H1 (cell line): ENCODE results near the gene HMGB1. TPM values are rescaled to one million over a fixed set of nuclear protein-coding genes. Genes with fewer than 3 reads are reported as not detected.

ENCODE experiments used
- BACH1 ChIP-seq: IDR thresholded peaks from 2 replicates; pipeline ENCODE4 v1.6.1; 2012; ENCODE audit warnings: low read length, improper control_type of control experiment
- CBX5 ChIP-seq: fragments of 300-800, 300-1000 bp; sonication (generic); IDR thresholded peaks from 2 replicates; pipeline ENCODE4 v1.7.1; 2016; ENCODE audit warnings: antibody characterized with exemption, low read length, low read depth
- CEBPB ChIP-seq: IDR thresholded peaks from 2 replicates; pipeline ENCODE4 v1.6.1; 2012; ENCODE audit warnings: low read depth, low read length
- CHD1 ChIP-seq: IDR thresholded peaks from 2 replicates; pipeline ENCODE4 v1.6.1; 2012; ENCODE audit warnings: low read depth, low read length, improper control_type of control experiment
- CHD2 ChIP-seq: IDR thresholded peaks from 2 replicates; pipeline ENCODE4 v1.6.1; 2012; ENCODE audit warnings: low read length, improper control_type of control experiment
- EZH2 ChIP-seq: fragments of 200-600 bp; sonication (generic); IDR thresholded peaks from 2 replicates; pipeline ENCODE4 v1.7.1; 2012; ENCODE audit warnings: low read depth, mild to moderate bottlenecking, moderate library complexity, low read length, inconsistent platforms; ENCODE audit not compliant: severe bottlenecking
- FOSL1 ChIP-seq: IDR thresholded peaks from 2 replicates; pipeline ENCODE4 v1.6.1; 2011; ENCODE audit warnings: mild to moderate bottlenecking, low read depth, low read length, moderate library complexity; ENCODE audit not compliant: insufficient read depth
- GTF2F1 ChIP-seq: IDR thresholded peaks from 2 replicates; pipeline ENCODE4 v1.6.1; 2012; ENCODE audit warnings: low read depth, low read length, improper control_type of control experiment, borderline replicate concordance
- HDAC6 ChIP-seq: IDR thresholded peaks from one replicate; pipeline ENCODE4 v1.7.1; 2012; ENCODE audit warnings: low read depth, mild to moderate bottlenecking, inconsistent platforms, low read length, moderate library complexity
- JUND ChIP-seq: IDR thresholded peaks from 2 replicates; pipeline ENCODE4 v1.6.1; 2011; ENCODE audit warnings: mild to moderate bottlenecking, improper control_type of control experiment, low read length
- KDM1A ChIP-seq: fragments of 200-600, 300-600 bp; sonication (generic); IDR thresholded peaks from 2 replicates; pipeline ENCODE4 v1.7.1; 2016; ENCODE audit warnings: mild to moderate bottlenecking, low read length, borderline replicate concordance
- NRF1 ChIP-seq: IDR thresholded peaks from 2 replicates; pipeline ENCODE4 v1.6.1; 2011; ENCODE audit warnings: mild to moderate bottlenecking, low read depth, low read length, improper control_type of control experiment
- POU5F1 ChIP-seq: IDR thresholded peaks from 2 replicates; pipeline ENCODE4 v1.6.1; 2011; ENCODE audit warnings: low read depth, mild to moderate bottlenecking, low read length, moderate library complexity
- RFX5 ChIP-seq: IDR thresholded peaks from 2 replicates; pipeline ENCODE4 v1.6.1; 2011; ENCODE audit warnings: low read depth, low read length, improper control_type of control experiment, borderline replicate concordance
- SIN3A ChIP-seq, 2 experiments: IDR thresholded peaks in 1 of 2; conservative IDR thresholded peaks in 1 of 2; 2 replicates each; pipeline ENCODE4 v1.6.1; 2011 to 2012; ENCODE audit warnings: low read length in 2 of 2, improper control_type of control experiment in 1 of 2, low read depth in 1 of 2, mild to moderate bottlenecking in 1 of 2
- TAF7 ChIP-seq: optimal IDR thresholded peaks from 2 replicates; pipeline ENCODE3; 2011; ENCODE audit warnings: low read depth, mild to moderate bottlenecking, inconsistent platforms, low read length, moderate library complexity, borderline replicate concordance
- ZNF274 ChIP-seq: IDR thresholded peaks from 2 replicates; pipeline ENCODE4 v1.7.0; 2012; ENCODE audit warnings: low read length, borderline replicate concordance; ENCODE audit errors: extremely low read depth
- polyA plus RNA-seq, 7 experiments: library from polyadenylated mRNA; depleted of rRNA in 3 of 7; stranded (reverse) in 5 of 7; unstranded in 2 of 7; fragments of >200 nt in 5 of 7; fragments of 200-250 nt in 2 of 7; gene quantifications; 1 replicate in 5 of 7; 2 replicates in 1 of 7; 4 replicates in 1 of 7; pipeline versions ENCODE4 v1.2.1 to v1.2.3, GENCODE V29; 2011 to 2013; ENCODE audit warnings: missing spikeins in 2 of 7, mixed read lengths in 2 of 7
- total RNA-seq: library from RNA; stranded (reverse); fragmentation: NEBNext Ultra II Directional; extraction: Animal tissue kit (Norgen Biotek cat#: 25700); gene quantifications from 2 replicates; pipeline ENCODE4 v1.2.1, GENCODE V29; 2021
- TF ChIP-seq, protein P1 (sequence below): IDR thresholded peaks from 2 replicates; pipeline ENCODE4 v1.6.1; 2012; ENCODE audit warnings: inconsistent platforms
- TF ChIP-seq, protein P2 (sequence below): IDR thresholded peaks from 2 replicates; pipeline ENCODE4 v1.6.1; 2012; ENCODE audit warnings: low read length, inconsistent platforms
- TF ChIP-seq, protein P3 (sequence below): IDR thresholded peaks from 2 replicates; pipeline ENCODE4 v1.6.1; 2011; ENCODE audit warnings: low read depth, mild to moderate bottlenecking, low read length; ENCODE audit not compliant: insufficient read depth

HMGB1 gene
- total and polyA plus RNA-seq, 2 of the 8 experiments (the other 6 are each of a cell fraction or from before 2014, with no cell fraction given), result 123 to 776 TPM

DNA sequence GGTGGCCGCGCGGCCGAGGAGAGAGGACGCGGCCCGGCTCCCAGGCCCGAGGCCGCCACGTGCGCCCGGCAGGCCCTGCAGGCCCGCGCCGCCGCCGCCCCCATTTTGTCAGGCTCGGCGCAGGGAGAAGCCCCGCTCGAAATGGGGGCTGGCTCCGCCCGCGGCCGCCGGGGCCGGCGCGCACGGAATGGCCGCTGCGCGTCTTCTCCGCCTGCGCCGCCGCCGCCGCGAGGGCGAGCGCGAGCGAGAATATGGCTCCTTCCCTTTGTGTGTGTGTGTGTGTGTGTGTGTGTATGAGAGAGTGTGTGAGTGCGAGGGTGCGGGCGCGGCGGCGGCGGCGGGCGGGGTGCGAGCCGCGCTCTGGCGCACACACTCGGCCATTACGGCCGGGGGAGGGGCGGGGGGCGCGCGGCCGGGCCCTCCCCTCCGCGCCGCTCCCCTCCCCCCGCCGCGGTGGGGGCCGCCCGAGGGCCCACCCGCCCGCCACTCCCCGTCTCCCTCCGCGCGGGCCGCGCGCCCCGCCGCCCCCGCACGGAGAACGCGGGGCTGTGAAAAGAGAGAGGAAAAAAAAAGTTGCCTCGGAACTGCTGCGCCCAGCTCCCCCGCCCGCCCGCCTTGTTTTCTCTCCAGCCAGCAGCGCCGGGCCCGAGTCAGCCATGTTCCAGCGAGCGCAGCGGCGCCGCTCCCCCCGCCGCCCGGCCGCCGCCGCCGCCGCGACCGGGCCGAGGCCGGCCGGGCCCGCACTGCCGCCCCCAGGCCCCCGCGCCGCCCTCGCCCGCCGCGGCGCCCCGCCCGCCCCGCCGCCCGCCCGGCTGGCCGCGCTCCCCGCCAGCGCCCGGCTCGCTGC, 1.0 kb downstream of the HMGB1 start (continued):
- TF ChIP-seq, protein P1, sequence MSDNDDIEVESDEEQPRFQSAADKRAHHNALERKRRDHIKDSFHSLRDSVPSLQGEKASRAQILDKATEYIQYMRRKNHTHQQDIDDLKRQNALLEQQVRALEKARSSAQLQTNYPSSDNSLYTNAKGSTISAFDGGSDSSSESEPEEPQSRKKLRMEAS, result peak; percentile 52; the same call in 1 of the 2 replicates
- TF ChIP-seq, protein P2, sequence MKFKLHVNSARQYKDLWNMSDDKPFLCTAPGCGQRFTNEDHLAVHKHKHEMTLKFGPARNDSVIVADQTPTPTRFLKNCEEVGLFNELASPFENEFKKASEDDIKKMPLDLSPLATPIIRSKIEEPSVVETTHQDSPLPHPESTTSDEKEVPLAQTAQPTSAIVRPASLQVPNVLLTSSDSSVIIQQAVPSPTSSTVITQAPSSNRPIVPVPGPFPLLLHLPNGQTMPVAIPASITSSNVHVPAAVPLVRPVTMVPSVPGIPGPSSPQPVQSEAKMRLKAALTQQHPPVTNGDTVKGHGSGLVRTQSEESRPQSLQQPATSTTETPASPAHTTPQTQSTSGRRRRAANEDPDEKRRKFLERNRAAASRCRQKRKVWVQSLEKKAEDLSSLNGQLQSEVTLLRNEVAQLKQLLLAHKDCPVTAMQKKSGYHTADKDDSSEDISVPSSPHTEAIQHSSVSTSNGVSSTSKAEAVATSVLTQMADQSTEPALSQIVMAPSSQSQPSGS, result no peak
- TF ChIP-seq GTF2F1 (no peak), JUND (no peak), EZH2 (no peak), SIN3A (conservative IDR thresholded peaks at IDR 0.05 in 1 of 2, IDR thresholded peaks at IDR 0.05 in 1 of 2; ENCODE audit: low read depth in 1 of 2, low read length in 2 of 2) (no peak; a peak in 1 of 4 replicates), RFX5 (no peak), BACH1 (no peak), FOSL1 (no peak), HDAC6 (no peak), POU5F1 (no peak), TAF7 (no peak), NRF1 (no peak), CHD1 (no peak), ZNF274 (no peak), CHD2 (no peak), CBX5 (no peak), CEBPB (no peak), KDM1A (no peak)
- TF ChIP-seq, protein P3, sequence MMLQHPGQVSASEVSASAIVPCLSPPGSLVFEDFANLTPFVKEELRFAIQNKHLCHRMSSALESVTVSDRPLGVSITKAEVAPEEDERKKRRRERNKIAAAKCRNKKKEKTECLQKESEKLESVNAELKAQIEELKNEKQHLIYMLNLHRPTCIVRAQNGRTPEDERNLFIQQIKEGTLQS, result no peak
